GM23338 (cell line): Measurements from ENCODE around the gene ERC1. TPM values are rescaled to one million over a fixed set of nuclear protein-coding genes. Genes with fewer than 3 reads are reported as not detected.

Source experiments
- ATAC-seq: fragments of 200-7000 bp; cut with Tn5 transposase; 3 replicates; pipeline ENCODE4 v1.9.1; 2020
- DNase-seq: peaks from one replicate; pipeline ENCODE4 v3.0.0-alpha.2; 2015; ENCODE audit warnings: low spot score
- H2AFZ ChIP-seq: fragments of 200-600 bp; sonication (generic); 2 replicates; pipeline ENCODE4 v1.8.0; 2016; ENCODE audit warnings: antibody characterized with exemption, mild to moderate bottlenecking, moderate library complexity
- H3F3A ChIP-seq: fragments of 200-600 bp; sonication (generic); replicated peaks from 2 replicates; pipeline ENCODE4 v1.8.0; 2017; ENCODE audit warnings: antibody characterized with exemption, mixed run types, low read depth
- H3K27ac ChIP-seq: fragments of 200-600 bp; sonication (generic); 2 replicates; pipeline ENCODE4 v1.6.1; 2016; ENCODE audit warnings: low read depth
- H3K27me3 ChIP-seq: fragments of 200-600 bp; sonication (generic); 2 replicates; pipeline ENCODE4 v1.8.0; 2016; ENCODE audit warnings: mild to moderate bottlenecking, mixed run types, moderate library complexity; ENCODE audit not compliant: insufficient read depth
- H3K36me3 ChIP-seq: fragments of 200-600 bp; sonication (generic); 2 replicates; pipeline ENCODE4 v1.8.0; 2016; ENCODE audit warnings: mild to moderate bottlenecking; ENCODE audit not compliant: insufficient read depth
- H3K4me1 ChIP-seq: fragments of 200-600 bp; sonication (generic); 2 replicates; pipeline ENCODE4 v1.8.0; 2016; ENCODE audit warnings: mild to moderate bottlenecking, moderate library complexity; ENCODE audit not compliant: insufficient read depth
- H3K4me2 ChIP-seq: fragments of 200-600 bp; sonication (generic); 2 replicates; pipeline ENCODE4 v1.7.1; 2017; ENCODE audit warnings: mixed run types
- H3K4me3 ChIP-seq: fragments of 200-600 bp; sonication (generic); 2 replicates; pipeline ENCODE4 v1.6.1; 2016; ENCODE audit warnings: mixed run types
- H3K79me2 ChIP-seq: fragments of 200-600 bp; sonication (generic); replicated peaks from 2 replicates; pipeline ENCODE4 v1.8.0; 2017; ENCODE audit warnings: mild to moderate bottlenecking; ENCODE audit not compliant: insufficient read depth
- H3K9me2 ChIP-seq: fragments of 200-600 bp; sonication (generic); 2 replicates; pipeline ENCODE4 v1.8.0; 2017; ENCODE audit not compliant: insufficient read depth
- H4K20me1 ChIP-seq: fragments of 200-600 bp; sonication (generic); replicated peaks from 2 replicates; pipeline ENCODE4 v1.8.0; 2017; ENCODE audit warnings: mild to moderate bottlenecking; ENCODE audit not compliant: insufficient read depth
- H3K27ac Mint-ChIP-seq: 2 replicates; pipeline ENCODE4 v1.8.0; 2020; ENCODE audit warnings: inconsistent platforms, mild to moderate bottlenecking, moderate library complexity, mixed read lengths
- H3K27me3 Mint-ChIP-seq: 3 replicates; pipeline ENCODE4 v1.8.0; 2022; ENCODE audit warnings: low read depth, mild to moderate bottlenecking, moderate library complexity, mixed read lengths, inconsistent platforms; ENCODE audit not compliant: insufficient read depth, poor library complexity
- H3K36me3 Mint-ChIP-seq: 3 replicates; pipeline ENCODE4 v1.8.0; 2021; ENCODE audit warnings: low read depth, mild to moderate bottlenecking, inconsistent platforms, moderate library complexity, mixed read lengths
- H3K4me1 Mint-ChIP-seq: 3 replicates; pipeline ENCODE4 v1.8.0; 2020; ENCODE audit warnings: mild to moderate bottlenecking, inconsistent platforms, mixed read lengths
- H3K4me3 Mint-ChIP-seq: 3 replicates; pipeline ENCODE4 v1.8.0; 2021; ENCODE audit warnings: moderate library complexity, mild to moderate bottlenecking, inconsistent platforms, mixed read lengths
- H3K9me3 Mint-ChIP-seq: 3 replicates; pipeline ENCODE4 v1.8.0; 2020; ENCODE audit warnings: moderate library complexity, mild to moderate bottlenecking, inconsistent platforms, mixed read lengths
- CREB1 ChIP-seq: fragments of 250-450 bp; sonication (Bioruptor Pico); IDR thresholded peaks from 2 replicates; pipeline ENCODE4 v1.5.0; 2020; ENCODE audit warnings: low read depth, mild to moderate bottlenecking, moderate library complexity
- CTCF ChIP-seq, 2 experiments: fragments of 200-600 bp in 1 of 2; sonication (generic) in 1 of 2; conservative IDR thresholded peaks; 2 replicates each; pipeline versions ENCODE4 v1.5.1 to v1.6.1; 2016 to 2017; ENCODE audit warnings: antibody characterized with exemption in 2 of 2, low read depth in 2 of 2, mild to moderate bottlenecking in 2 of 2, moderate library complexity in 1 of 2
- ETS1 ChIP-seq: IDR thresholded peaks from 2 replicates; pipeline ENCODE4 v1.6.1; 2016; ENCODE audit warnings: antibody characterized with exemption
- EZH2 ChIP-seq: fragments of 200-600 bp; sonication (generic); IDR thresholded peaks from one replicate; pipeline ENCODE4 v1.8.0; 2017; ENCODE audit warnings: antibody characterized with exemption, mild to moderate bottlenecking, low read depth; ENCODE audit not compliant: unreplicated experiment
- EZH2phosphoT487 ChIP-seq: fragments of 200-600 bp; sonication (generic); IDR thresholded peaks from one replicate; pipeline ENCODE4 v1.8.1; 2018; ENCODE audit warnings: antibody characterized with exemption; ENCODE audit not compliant: unreplicated experiment
- JUNB ChIP-seq: IDR thresholded peaks from one replicate; pipeline ENCODE4 v1.6.1; 2016; ENCODE audit warnings: antibody characterized with exemption; ENCODE audit not compliant: unreplicated experiment
- NANOG ChIP-seq: IDR thresholded peaks from 2 replicates; pipeline ENCODE4 v1.6.1; 2016; ENCODE audit warnings: antibody characterized with exemption, borderline replicate concordance
- POLR2AphosphoS5 ChIP-seq: IDR thresholded peaks from 2 replicates; pipeline ENCODE4 v1.6.1; 2016; ENCODE audit warnings: antibody characterized with exemption, low read depth
- REST ChIP-seq: IDR thresholded peaks from one replicate; pipeline ENCODE4 v1.6.1; 2018; ENCODE audit warnings: antibody characterized with exemption; ENCODE audit not compliant: unreplicated experiment
- STAT1 ChIP-seq: IDR thresholded peaks from one replicate; pipeline ENCODE4 v1.6.1; 2016; ENCODE audit warnings: antibody characterized with exemption; ENCODE audit not compliant: unreplicated experiment
- ZNF114 ChIP-seq: fragments of 250-450 bp; sonication (Bioruptor Pico); IDR thresholded peaks from 2 replicates; pipeline ENCODE4 v1.5.0; 2020; ENCODE audit warnings: mild to moderate bottlenecking, moderate library complexity
- ZNF331 ChIP-seq: fragments of 250-450 bp; sonication (Bioruptor Pico); IDR thresholded peaks from 2 replicates; pipeline ENCODE4 v1.5.0; 2020; ENCODE audit warnings: low read depth, mild to moderate bottlenecking, moderate library complexity
- polyA plus RNA-seq: library from polyadenylated mRNA; unstranded; fragments of >200 nt; fragmentation: Nextera tagmentation; extraction: Ambion mirVana; gene quantifications from 2 replicates; pipeline ENCODE4 v1.2.1, GENCODE V29; 2016
- total RNA-seq: library from RNA; depleted of rRNA; stranded (reverse); fragments of >200 nt; shearing (Covaris generic); gene quantifications from 2 replicates; pipeline ENCODE4 v1.2.3, GENCODE V29; 2014
- TF ChIP-seq, protein P1 (sequence below): fragments of 250-450 bp; sonication (Bioruptor Pico); IDR thresholded peaks from 2 replicates; pipeline ENCODE4 v1.5.0; 2020; ENCODE audit warnings: mild to moderate bottlenecking, moderate library complexity

ERC1 gene
- total and polyA plus RNA-seq, 2 experiments from 2014 or later: 28.1 to 35.3 TPM

GRCh38 chr12:989751-990660, 1.0 kb upstream of the ERC1 start:
- no peaks in the 10 kb centered on the region; the same call in 2 of the 3 replicates for H3K9me3 Mint-ChIP-seq
- Histone ChIP-seq H3K79me2 (peaks cover 36% of the 10 kb centered on the region), H4K20me1 (peaks cover 4% of the 10 kb centered on the region; the same call in 1 of the 2 replicates), H3K27me3 (peaks cover 8% of the 10 kb centered on the region; the same call in 1 of the 2 replicates), H3K9me2 (no peaks in the 10 kb centered on the region), H3K4me2 (peak overlapping the region; percentile 92), H3K36me3 (no peaks in the 10 kb centered on the region), H2AFZ (peak overlapping the region; percentile 96), H3F3A (peaks cover 13% of the 10 kb centered on the region; the same call in 1 of the 2 replicates), H3K4me3 (peak overlapping the region; percentile 86), H3K4me1 (peaks cover 29% of the 10 kb centered on the region), H3K27ac (peak overlapping the region; percentile 87)
- ATAC-seq (peak; percentile 44), DNase-seq (peak; percentile 59)
- no peaks in the 10 kb centered on the region; the same call in 2 of the 3 replicates for H3K36me3 Mint-ChIP-seq
- peaks cover 7% of the 10 kb centered on the region for H3K27me3 Mint-ChIP-seq
- no peak overlapping the region for H3K27ac Mint-ChIP-seq
- H3K4me1 Mint-ChIP-seq: peaks cover 22% of the 10 kb centered on the region
- no peak for TF ChIP-seq CREB1 (CRISPR knock-in tag)
- no peak for TF ChIP-seq POLR2AphosphoS5
- TF ChIP-seq, protein P1, sequence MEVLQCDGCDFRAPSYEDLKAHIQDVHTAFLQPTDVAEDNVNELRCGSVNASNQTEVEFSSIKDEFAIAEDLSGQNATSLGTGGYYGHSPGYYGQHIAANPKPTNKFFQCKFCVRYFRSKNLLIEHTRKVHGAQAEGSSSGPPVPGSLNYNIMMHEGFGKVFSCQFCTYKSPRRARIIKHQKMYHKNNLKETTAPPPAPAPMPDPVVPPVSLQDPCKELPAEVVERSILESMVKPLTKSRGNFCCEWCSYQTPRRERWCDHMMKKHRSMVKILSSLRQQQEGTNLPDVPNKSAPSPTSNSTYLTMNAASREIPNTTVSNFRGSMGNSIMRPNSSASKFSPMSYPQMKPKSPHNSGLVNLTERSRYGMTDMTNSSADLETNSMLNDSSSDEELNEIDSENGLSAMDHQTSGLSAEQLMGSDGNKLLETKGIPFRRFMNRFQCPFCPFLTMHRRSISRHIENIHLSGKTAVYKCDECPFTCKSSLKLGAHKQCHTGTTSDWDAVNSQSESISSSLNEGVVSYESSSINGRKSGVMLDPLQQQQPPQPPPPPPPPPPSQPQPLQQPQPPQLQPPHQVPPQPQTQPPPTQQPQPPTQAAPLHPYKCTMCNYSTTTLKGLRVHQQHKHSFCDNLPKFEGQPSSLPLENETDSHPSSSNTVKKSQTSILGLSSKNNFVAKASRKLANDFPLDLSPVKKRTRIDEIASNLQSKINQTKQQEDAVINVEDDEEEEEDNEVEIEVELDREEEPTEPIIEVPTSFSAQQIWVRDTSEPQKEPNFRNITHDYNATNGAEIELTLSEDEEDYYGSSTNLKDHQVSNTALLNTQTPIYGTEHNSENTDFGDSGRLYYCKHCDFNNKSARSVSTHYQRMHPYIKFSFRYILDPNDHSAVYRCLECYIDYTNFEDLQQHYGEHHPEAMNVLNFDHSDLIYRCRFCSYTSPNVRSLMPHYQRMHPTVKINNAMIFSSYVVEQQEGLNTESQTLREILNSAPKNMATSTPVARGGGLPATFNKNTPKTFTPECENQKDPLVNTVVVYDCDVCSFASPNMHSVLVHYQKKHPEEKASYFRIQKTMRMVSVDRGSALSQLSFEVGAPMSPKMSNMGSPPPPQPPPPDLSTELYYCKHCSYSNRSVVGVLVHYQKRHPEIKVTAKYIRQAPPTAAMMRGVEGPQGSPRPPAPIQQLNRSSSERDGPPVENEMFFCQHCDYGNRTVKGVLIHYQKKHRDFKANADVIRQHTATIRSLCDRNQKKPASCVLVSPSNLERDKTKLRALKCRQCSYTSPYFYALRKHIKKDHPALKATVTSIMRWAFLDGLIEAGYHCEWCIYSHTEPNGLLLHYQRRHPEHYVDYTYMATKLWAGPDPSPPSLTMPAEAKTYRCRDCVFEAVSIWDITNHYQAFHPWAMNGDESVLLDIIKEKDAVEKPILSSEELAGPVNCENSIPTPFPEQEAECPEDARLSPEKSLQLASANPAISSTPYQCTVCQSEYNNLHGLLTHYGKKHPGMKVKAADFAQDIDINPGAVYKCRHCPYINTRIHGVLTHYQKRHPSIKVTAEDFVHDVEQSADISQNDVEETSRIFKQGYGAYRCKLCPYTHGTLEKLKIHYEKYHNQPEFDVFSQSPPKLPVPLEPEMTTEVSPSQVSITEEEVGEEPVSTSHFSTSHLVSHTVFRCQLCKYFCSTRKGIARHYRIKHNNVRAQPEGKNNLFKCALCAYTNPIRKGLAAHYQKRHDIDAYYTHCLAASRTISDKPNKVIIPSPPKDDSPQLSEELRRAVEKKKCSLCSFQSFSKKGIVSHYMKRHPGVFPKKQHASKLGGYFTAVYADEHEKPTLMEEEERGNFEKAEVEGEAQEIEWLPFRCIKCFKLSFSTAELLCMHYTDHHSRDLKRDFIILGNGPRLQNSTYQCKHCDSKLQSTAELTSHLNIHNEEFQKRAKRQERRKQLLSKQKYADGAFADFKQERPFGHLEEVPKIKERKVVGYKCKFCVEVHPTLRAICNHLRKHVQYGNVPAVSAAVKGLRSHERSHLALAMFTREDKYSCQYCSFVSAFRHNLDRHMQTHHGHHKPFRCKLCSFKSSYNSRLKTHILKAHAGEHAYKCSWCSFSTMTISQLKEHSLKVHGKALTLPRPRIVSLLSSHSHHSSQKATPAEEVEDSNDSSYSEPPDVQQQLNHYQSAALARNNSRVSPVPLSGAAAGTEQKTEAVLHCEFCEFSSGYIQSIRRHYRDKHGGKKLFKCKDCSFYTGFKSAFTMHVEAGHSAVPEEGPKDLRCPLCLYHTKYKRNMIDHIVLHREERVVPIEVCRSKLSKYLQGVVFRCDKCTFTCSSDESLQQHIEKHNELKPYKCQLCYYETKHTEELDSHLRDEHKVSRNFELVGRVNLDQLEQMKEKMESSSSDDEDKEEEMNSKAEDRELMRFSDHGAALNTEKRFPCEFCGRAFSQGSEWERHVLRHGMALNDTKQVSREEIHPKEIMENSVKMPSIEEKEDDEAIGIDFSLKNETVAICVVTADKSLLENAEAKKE (CRISPR knock-in tag): no peak
- TF ChIP-seq REST: no peak
- TF ChIP-seq ZNF331 (CRISPR knock-in tag): no peak
- TF ChIP-seq EZH2phosphoT487: no peak
- no peak for TF ChIP-seq NANOG
- TF ChIP-seq CTCF (conservative IDR thresholded peaks at IDR 0.05; ENCODE audit: low read depth in 2 of 2): no peak
- no peak for TF ChIP-seq STAT1
- no peak for TF ChIP-seq EZH2
- TF ChIP-seq ZNF114 (CRISPR knock-in tag): no peak
- no peak for TF ChIP-seq JUNB
- no peak for TF ChIP-seq ETS1
- H3K4me3 Mint-ChIP-seq: peak overlapping the region; percentile 75
